GM12875 (cell line): ENCODE results near the gene STK32B.
A peak's percentile ranks its signal among the peaks of the same experiment; 100 is the strongest.

Source experiments
- H3K4me3 ChIP-seq: one replicate; pipeline ENCODE4 v1.5.1; 2011; ENCODE audit warnings: low read depth, low read length, control low read depth
- TF ChIP-seq, protein P1 (sequence below): IDR thresholded peaks from 2 replicates; pipeline ENCODE4 v1.5.1; 2011; ENCODE audit warnings: low read depth, mild to moderate bottlenecking, control low read depth, inconsistent platforms, low read length, moderate library complexity, borderline replicate concordance; ENCODE audit not compliant: insufficient read depth

STK32B gene

DNA sequence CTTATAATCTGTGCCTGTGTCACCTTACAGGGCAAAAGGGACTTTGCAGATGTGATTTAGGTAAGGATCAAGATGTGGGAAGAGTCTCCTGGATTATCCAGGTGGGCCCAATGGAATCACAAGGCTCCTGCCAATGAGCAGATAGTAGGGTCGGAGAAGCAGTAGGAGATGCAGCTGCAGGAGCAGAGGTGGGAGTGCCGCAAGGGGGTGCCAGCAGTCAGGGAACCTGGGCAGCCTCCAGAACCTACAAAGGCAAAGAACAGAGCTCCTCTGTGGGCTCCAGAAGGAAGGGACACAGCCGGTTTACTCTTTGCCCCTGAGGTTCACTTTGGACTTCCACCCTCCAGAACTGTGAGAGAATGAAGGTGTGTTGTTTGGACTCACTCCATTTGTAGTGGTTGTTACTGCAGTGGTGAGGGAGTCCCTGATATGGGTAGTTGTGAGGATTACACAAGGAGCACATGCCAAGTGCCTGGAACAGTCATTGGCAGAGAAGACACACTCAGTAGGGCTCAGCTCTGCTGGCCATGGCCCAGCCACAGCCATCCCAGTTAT is 338.6 kb downstream of the STK32B start:
- TF ChIP-seq, protein P1, sequence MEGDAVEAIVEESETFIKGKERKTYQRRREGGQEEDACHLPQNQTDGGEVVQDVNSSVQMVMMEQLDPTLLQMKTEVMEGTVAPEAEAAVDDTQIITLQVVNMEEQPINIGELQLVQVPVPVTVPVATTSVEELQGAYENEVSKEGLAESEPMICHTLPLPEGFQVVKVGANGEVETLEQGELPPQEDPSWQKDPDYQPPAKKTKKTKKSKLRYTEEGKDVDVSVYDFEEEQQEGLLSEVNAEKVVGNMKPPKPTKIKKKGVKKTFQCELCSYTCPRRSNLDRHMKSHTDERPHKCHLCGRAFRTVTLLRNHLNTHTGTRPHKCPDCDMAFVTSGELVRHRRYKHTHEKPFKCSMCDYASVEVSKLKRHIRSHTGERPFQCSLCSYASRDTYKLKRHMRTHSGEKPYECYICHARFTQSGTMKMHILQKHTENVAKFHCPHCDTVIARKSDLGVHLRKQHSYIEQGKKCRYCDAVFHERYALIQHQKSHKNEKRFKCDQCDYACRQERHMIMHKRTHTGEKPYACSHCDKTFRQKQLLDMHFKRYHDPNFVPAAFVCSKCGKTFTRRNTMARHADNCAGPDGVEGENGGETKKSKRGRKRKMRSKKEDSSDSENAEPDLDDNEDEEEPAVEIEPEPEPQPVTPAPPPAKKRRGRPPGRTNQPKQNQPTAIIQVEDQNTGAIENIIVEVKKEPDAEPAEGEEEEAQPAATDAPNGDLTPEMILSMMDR: no peak
- no peak overlapping the region for H3K4me3 ChIP-seq

DNA sequence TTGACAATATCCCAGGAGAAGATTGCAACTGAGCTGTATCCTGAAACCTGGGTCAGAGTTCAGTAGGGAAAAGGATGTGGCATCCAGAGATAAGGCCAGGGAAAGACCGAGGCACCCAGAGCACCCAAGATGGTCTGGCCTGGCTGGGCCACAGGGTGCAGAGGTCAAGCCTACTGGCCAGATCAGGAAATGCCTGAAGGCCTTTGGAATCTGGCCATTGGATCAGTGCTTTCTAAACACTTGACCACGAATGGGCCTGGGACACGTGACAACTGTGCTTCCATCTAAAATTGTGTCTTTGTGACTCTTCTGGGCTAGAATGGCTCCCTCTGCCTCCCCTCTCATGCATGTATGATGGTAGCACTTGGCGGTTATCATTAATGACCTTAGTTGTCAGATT is 340.2 kb downstream of the STK32B start:
- no peak overlapping the region for H3K4me3 ChIP-seq
- TF ChIP-seq, protein P1: no peak

DNA sequence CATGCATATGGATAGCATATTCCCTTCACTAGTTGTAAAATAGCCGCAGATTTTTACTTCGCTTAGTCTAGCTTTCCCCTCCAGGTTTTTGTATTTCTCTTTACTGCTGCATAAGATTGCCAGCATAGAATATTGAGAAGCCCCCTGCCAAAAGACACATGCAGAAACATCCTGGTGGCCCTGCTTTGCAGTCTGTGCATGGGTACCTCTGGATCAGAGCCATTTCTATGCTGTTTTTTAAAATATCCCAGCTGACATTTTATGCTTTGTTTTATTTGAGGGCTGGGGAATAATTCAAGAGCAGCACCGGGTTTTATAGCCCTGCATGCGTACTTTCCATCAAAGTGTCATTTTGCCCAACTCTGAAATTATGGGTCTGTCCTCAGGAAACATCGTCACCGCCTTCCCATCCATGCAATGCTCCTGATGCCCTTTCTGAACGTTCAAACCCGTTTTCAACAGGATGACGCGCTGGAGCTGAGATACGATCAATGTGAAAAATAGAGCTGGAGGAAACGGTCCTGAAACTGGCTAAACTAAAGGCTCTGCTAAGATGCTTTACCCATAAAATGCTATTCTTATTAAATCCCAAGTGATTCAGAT is 342.7 kb downstream of the STK32B start:
- H3K4me3 ChIP-seq: no peak overlapping the region
- TF ChIP-seq, protein P1: no peak

DNA sequence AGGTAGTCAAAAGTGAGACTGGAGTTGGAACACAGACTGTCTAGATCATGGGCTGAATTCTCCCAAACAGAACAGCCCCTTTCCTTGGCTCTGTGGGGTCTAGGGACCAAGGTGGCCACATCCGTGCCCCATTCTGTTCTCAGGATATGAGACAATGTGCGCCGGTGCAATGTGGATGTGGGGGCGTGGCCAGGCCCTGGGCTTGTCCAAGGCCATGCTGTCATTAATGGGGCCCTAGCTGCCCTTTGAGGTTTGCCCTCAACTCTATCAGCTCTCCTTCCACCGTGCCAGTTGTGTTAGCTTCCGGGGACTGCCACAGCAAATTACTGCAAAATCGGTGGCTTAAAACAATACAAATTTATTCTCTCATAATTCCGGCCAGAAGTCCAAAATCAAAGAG is 344.5 kb downstream of the STK32B start:
- TF ChIP-seq, protein P1: no peak

DNA sequence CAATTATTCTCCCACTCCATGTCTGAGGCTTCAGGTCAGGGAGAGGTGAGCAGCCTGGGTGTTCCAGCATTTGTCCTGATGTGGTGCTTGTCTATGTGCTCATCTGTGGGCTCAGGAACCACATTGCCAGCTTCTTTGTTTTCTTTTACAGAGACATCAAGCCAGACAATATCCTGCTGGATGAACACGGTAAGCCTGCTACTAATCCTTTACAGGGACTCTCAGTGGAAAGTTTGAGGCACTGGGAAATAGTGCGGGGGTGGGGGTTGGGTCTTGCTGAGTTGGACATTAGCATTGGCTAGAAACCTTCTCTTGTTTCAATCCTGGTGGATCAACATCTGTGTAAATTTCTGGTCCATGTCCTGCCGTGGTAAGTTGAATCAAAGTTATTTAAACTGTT is 346.8 kb downstream of the STK32B start:
- TF ChIP-seq, protein P1: no peak

More for the DNA sequence above, 344.5 kb downstream of the STK32B start:
- H3K4me3 ChIP-seq: no peak overlapping the region

DNA sequence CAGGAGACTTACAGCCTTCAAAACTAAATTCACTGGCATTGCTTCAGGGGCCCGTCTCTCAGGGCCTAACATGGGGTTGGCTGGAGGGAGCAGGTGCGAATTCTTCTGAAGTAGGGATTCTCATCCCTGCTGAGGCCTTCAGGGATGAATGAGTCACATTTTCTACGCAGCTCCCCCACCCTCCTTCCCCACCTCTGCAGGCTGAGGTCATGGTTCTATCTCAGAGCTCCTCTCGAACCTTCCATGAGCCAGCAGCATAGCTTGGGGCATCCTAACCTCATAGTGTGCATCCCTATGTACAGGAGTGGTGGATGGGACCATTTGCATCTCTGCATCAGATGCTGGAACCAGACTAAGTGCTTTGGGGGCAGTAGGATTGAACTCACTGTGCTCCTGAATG is 347.8 kb downstream of the STK32B start:
- no peak overlapping the region for H3K4me3 ChIP-seq
- TF ChIP-seq, protein P1: no peak

More for the DNA sequence above, 346.8 kb downstream of the STK32B start:
- H3K4me3 ChIP-seq: no peak overlapping the region

DNA sequence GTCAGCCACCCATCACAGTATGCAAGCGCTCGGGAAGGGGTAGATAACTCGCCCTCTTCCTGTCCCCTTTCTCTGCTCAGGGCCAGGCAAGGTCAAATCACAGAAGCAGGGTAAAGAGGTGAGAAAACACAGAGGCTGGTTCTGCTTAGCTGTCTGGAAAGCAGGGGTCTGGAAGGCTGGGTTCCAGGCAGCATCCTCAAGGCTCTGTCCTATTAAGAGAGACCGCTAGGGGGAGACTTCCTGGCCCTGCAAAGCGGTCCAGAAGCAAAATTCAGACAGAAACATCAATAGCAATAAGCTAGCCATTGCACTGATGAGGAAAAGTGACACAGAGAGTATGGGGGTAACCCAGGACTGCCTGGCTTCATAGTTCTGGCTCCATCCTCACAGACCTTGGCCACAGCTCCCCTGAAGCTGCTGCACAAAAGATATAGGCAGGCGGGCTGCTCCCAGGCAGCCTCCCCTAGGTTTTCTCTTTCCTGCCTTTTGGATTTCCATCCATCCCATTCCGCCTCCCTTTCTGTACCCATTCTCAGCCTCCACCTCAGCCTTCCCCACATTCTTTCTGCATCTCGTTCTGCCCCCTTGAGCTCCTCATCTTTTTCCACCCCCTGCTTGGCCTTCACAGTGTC is 348.6 kb downstream of the STK32B start:
- TF ChIP-seq, protein P1: peak; percentile 81

More for the DNA sequence above, 348.6 kb downstream of the STK32B start:
- H3K4me3 ChIP-seq: no peak overlapping the region
